DMS53 (cell line): ENCODE results near the gene RABGAP1L.
A peak's percentile ranks its signal among the peaks of the same experiment; 100 is the strongest.

Experiments used
- DNase-seq: peaks from one replicate; lab custom pipeline; 2025; lab: John Stamatoyannopoulos, UW

RABGAP1L gene

GRCh38 chr1:174761901-174762585 is 602.7 kb downstream of the RABGAP1L start:
- DNase-seq = no peak

GRCh38 chr1:174764191-174764590 is 604.9 kb downstream of the RABGAP1L start:
- DNase-seq = no peak

- no peak for DNase-seq
These were observed 607.4 kb downstream of the RABGAP1L start for GRCh38 chr1:174766727-174767126.

GRCh38 chr1:174768516-174768915 is 609.2 kb downstream of the RABGAP1L start:
- no peak for DNase-seq

- DNase-seq = no peak
These were observed 609.6 kb downstream of the RABGAP1L start for GRCh38 chr1:174768949-174769348.

GRCh38 chr1:174769961-174770549 is 610.7 kb downstream of the RABGAP1L start:
- DNase-seq = peak; percentile 76

- DNase-seq = no peak
These were observed 616.3 kb downstream of the RABGAP1L start for GRCh38 chr1:174775621-174776020.

GRCh38 chr1:174777262-174777661 is 617.9 kb downstream of the RABGAP1L start:
- no peak for DNase-seq

- DNase-seq = no peak
These were observed 626.2 kb downstream of the RABGAP1L start for GRCh38 chr1:174785510-174785909.

GRCh38 chr1:174786358-174786757 is 627.0 kb downstream of the RABGAP1L start:
- DNase-seq = no peak

GRCh38 chr1:174786760-174787159 is 627.4 kb downstream of the RABGAP1L start:
- DNase-seq = no peak

- DNase-seq = no peak
These were observed 629.7 kb downstream of the RABGAP1L start for GRCh38 chr1:174788981-174789380.

- DNase-seq = no peak
These were observed 630.1 kb downstream of the RABGAP1L start for GRCh38 chr1:174789399-174789798.

GRCh38 chr1:174791863-174792262 is 632.5 kb downstream of the RABGAP1L start:
- no peak for DNase-seq

GRCh38 chr1:174794861-174795260 is 635.5 kb downstream of the RABGAP1L start:
- peak; percentile 75 for DNase-seq

GRCh38 chr1:174795806-174796205 is 636.5 kb downstream of the RABGAP1L start:
- no peak for DNase-seq

- DNase-seq = no peak
These were observed 638.1 kb downstream of the RABGAP1L start for GRCh38 chr1:174797398-174797797.

GRCh38 chr1:174799136-174799479 is 639.8 kb downstream of the RABGAP1L start:
- peak; percentile 73 for DNase-seq

GRCh38 chr1:174800216-174800851 is 641.0 kb downstream of the RABGAP1L start:
- peak; percentile 53 for DNase-seq

- no peak for DNase-seq
These were observed 641.6 kb downstream of the RABGAP1L start for GRCh38 chr1:174800876-174801275.

- no peak for DNase-seq
These were observed 650.5 kb downstream of the RABGAP1L start for GRCh38 chr1:174809755-174810280.

- peak; percentile 28 for DNase-seq
These were observed 652.7 kb downstream of the RABGAP1L start for GRCh38 chr1:174812016-174812415.

GRCh38 chr1:174812656-174813055 is 653.3 kb downstream of the RABGAP1L start:
- peak; percentile 48 for DNase-seq
